ENCODE data around the gene NT5E. TPM values are rescaled to one million over a fixed set of nuclear protein-coding genes. Genes with fewer than 3 reads are reported as not detected.
A peak's percentile ranks its signal among the peaks of the same experiment; 100 is the strongest.

NT5E gene
- polyA plus RNA-seq, 1 experiment, result 63.0 TPM

DNA sequence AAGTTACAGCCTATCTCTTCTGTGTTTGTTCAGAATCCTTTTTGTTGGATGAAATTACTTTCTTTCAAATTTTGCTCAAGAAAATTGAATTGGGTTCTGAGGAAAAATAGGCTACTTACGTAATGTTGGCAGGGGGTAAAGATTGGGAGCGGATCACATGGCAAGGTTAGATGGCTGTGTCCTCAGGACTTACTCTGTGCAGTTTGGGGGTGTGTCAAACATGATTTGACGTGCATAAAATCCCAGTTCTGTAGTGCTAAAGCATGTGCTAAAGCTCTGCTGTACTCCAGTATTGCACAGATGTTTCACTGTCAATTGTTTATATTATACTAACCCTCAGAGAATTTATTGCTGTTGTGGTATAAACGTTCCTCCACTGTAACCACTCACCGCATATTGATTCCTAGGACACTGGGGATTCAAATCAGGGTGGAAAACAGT, 2.6 kb downstream of the NT5E start:
- Histone ChIP-seq H3K4me3 (ENCODE audit: low read depth, low read length) (peak overlapping the region; percentile 87), H3K27me3 (ENCODE audit: control insufficient read depth, insufficient read depth, low read length) (no peaks in the 10 kb centered on the region), H3K36me3 (ENCODE audit: control insufficient read depth, insufficient read depth, low read length) (no peaks in the 10 kb centered on the region)
- ChIA-PET CTCF (interaction anchor here (1.1 to 4.5 kb wide), 4 partner anchors 11 to 91 kb away, joined by 4 to 37 read pairs (median 13); no protein-coding TSS in a partner anchor), POLR2A (no interaction called here)
- TF ChIP-seq CTCF (IDR thresholded peaks at IDR 0.05; ENCODE audit: insufficient read depth, low read depth, low read length), result no peak
- peak; percentile 53 for DNase-seq (ENCODE audit: low read depth)

DNA sequence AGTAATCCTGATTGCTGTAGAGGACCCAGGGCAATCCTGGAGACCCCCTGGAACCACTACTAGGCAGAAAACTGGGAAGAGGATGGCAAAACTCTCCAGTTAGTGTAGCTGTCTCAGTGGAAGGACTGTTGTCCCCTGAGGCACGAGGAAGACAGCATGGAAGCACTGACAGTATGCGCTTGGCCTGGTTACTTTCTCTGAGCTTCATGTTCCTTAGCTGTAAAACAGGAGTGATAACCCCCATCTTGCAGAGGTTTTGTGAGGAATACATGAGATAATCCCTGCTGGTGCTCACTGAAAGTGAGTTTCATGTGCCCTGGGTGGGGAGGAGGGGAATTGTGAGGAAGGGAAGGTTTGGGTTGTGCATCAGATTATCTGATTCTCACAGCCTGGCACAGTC, 3.2 kb downstream of the NT5E start:
- no peak for TF ChIP-seq CTCF (IDR thresholded peaks at IDR 0.05; ENCODE audit: insufficient read depth, low read depth, low read length)
- H3K27me3 ChIP-seq (ENCODE audit: control insufficient read depth, insufficient read depth, low read length), result no peaks in the 10 kb centered on the region
- no peaks in the 10 kb centered on the region for H3K36me3 ChIP-seq (ENCODE audit: control insufficient read depth, insufficient read depth, low read length)
- no peak for DNase-seq (ENCODE audit: low read depth)
- ChIA-PET POLR2A (no interaction called here), CTCF (interaction anchor here (1.1 to 4.5 kb wide), 3 partner anchors 10 to 36 kb away, joined by 4 to 37 read pairs (median 22); no protein-coding TSS in a partner anchor)
- H3K4me3 ChIP-seq (ENCODE audit: low read depth, low read length), result no peak overlapping the region

- H3K4me3 ChIP-seq (ENCODE audit: low read depth, low read length), result no peak overlapping the region
- TF ChIP-seq CTCF (IDR thresholded peaks at IDR 0.05; ENCODE audit: insufficient read depth, low read depth, low read length), result no peak
- POLR2A ChIA-PET, result no interaction called here
- no peaks in the 10 kb centered on the region for H3K27me3 ChIP-seq (ENCODE audit: control insufficient read depth, insufficient read depth, low read length)
- H3K36me3 ChIP-seq (ENCODE audit: control insufficient read depth, insufficient read depth, low read length), result no peaks in the 10 kb centered on the region
- no peak for DNase-seq (ENCODE audit: low read depth)
- CTCF ChIA-PET, result interaction anchor here (4.5 kb wide), 1 partner anchor 10 kb away, joined by 22 read pairs; no protein-coding TSS in a partner anchor
Measured at GRCh38 chr6:85453490-85453889, 3.6 kb downstream of the NT5E start.

- no peaks in the 10 kb centered on the region for H3K27me3 ChIP-seq (ENCODE audit: control insufficient read depth, insufficient read depth, low read length)
- ChIA-PET POLR2A (no interaction called here), CTCF (interaction anchor here (0.9 to 1.9 kb wide), 3 partner anchors 9 to 93 kb away, joined by 3 to 4 read pairs (median 3); no protein-coding TSS in a partner anchor)
- TF ChIP-seq CTCF (IDR thresholded peaks at IDR 0.05; ENCODE audit: insufficient read depth, low read depth, low read length), result no peak
- DNase-seq (ENCODE audit: low read depth), result no peak
- H3K36me3 ChIP-seq (ENCODE audit: control insufficient read depth, insufficient read depth, low read length), result no peaks in the 10 kb centered on the region
- H3K4me3 ChIP-seq (ENCODE audit: low read depth, low read length), result no peak overlapping the region
Measured at GRCh38 chr6:85455471-85456026, 5.7 kb downstream of the NT5E start.

DNA sequence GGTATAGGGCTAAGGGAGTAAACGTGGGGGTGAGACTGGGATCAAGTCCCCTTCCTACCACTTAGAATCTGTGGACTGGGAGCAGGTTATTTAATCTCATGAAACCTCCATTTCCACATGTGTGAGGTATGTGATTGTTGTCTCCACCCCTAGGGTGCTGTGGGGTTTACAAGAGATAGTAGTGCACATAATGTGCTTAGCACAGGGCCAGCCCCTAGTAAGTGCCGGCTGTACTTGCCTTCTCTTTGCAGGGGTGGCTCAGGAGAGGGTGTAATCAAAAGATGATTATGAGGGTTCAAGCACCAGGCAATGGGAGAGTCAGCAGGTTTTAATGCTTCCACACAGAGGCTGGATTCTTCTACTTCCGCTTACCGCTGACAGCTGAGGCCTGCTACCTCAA, 6.9 kb downstream of the NT5E start:
- CTCF ChIA-PET, result interaction anchor here (0.9 to 4.5 kb wide), 3 partner anchors 27 to 102 kb away, joined by 3 to 20 read pairs (median 16); no protein-coding TSS in a partner anchor

More for the DNA sequence above, 6.9 kb downstream of the NT5E start:
- H3K27me3 ChIP-seq (ENCODE audit: control insufficient read depth, insufficient read depth, low read length), result no peaks in the 10 kb centered on the region
- POLR2A ChIA-PET, result no interaction called here
- DNase-seq (ENCODE audit: low read depth), result no peak
- H3K4me3 ChIP-seq (ENCODE audit: low read depth, low read length), result no peak overlapping the region
- no peak for TF ChIP-seq CTCF (IDR thresholded peaks at IDR 0.05; ENCODE audit: insufficient read depth, low read depth, low read length)
- H3K36me3 ChIP-seq (ENCODE audit: control insufficient read depth, insufficient read depth, low read length), result no peaks in the 10 kb centered on the region
